ENCODE results near the gene B3GAT1. TPM values are rescaled to one million over a fixed set of nuclear protein-coding genes. Genes with fewer than 3 reads are reported as not detected.

B3GAT1 gene
- total and polyA plus RNA-seq, 2 of the 13 experiments (the other 11 are each of a cell fraction or from before 2014, with no cell fraction given), result not detected

DNA sequence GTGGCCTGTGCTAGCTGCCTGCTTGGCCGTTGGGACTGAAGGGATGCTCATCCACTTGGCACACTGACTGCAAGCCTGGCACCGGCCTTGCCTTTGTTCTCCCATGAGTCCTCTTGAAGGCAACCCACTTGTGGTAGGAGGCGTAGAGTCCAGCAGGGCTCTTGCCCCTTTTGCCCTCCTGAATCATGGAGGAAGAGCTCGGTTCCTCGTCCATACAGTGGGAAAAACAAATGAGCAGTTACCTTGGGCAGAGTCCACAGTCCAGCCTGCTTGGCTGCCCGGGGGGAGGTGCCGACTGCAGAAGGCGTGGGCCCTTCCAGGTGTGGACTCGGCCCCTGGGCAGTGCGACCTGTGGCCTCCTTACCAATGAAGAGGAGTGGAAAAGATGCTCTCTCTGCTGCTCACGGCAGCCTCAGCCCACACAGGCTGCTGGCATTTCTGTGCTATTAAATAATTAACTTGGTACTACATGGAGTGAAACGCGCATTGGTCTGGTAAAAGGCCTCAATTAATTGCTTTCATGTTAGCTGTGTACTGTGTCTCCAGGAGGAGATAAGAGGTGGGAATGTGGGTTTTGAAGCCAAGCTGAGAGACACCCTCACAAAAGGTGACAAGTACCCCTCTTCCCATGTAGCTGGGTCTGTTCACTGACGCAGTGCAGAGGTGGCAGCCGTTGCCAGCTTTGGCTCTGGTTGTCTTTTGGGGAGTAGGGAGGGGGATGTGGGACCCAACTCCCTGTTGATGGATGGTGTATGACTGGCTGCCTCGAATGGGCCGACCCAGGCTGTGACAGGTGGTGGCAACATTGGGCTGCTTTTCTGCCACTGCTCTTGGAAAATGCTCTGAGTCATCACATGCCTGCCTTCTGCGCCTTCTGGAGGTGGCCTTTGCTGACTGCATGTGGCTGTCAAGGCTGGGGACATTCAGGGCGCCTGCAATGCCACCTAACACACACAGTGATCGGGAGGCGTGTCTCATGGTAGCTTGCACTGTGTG, 26.8 kb upstream of the B3GAT1 start (continued):
- TF ChIP-seq RBFOX2 (IDR thresholded peaks at IDR 0.05; ENCODE audit: low read depth, low read length) (no peak), ZNF160 (CRISPR knock-in tag; IDR thresholded peaks at IDR 0.05) (no peak), HNF4A (CRISPR knock-in tag; IDR thresholded peaks at IDR 0.05) (peak; percentile 68), ZNF281 (CRISPR knock-in tag; IDR thresholded peaks at IDR 0.05; ENCODE audit: borderline replicate concordance) (peak; percentile 50; the same call in 1 of the 2 replicates)

GRCh38 chr11:134437821-134438220, 25.8 kb upstream of the B3GAT1 start:
- Histone ChIP-seq H3K79me2 (ENCODE audit: insufficient read depth, low read length) (no peaks in the 10 kb centered on the region), H3K27me3 (ENCODE audit: control insufficient read depth in 1 of 2, insufficient read depth in 2 of 2, low read length in 2 of 2) (peaks cover 2 to 15% of the 10 kb centered on the region in 2 experiments; a peak in 3 of 5 replicates), H3K4me3 (replicated peaks in 1 of 3; ENCODE audit: insufficient read depth in 1 of 3, low read depth in 2 of 3, low read length in 3 of 3) (no peak overlapping the region), H3K36me3 (replicated peaks in 1 of 2; ENCODE audit: control insufficient read depth in 1 of 2, insufficient read depth in 2 of 2, low read length in 2 of 2) (no peaks in the 10 kb centered on the region), H3K4me1 (ENCODE audit: insufficient read depth, low read length) (peaks cover 8% of the 10 kb centered on the region), H2AFZ (ENCODE audit: low read length) (no peak overlapping the region), H3K9me3 (ENCODE audit: low read length) (no peaks in the 10 kb centered on the region), H3K9ac (ENCODE audit: insufficient read depth, low read depth, low read length) (no peak overlapping the region), H4K20me1 (ENCODE audit: insufficient read depth, low read length) (no peaks in the 10 kb centered on the region), H3K27ac (ENCODE audit: extremely low read length, insufficient read depth, low read length) (no peak overlapping the region), H3K4me2 (ENCODE audit: low read depth, low read length) (no peak overlapping the region)
- ATAC-seq, result no peak
- FAIRE-seq, result no peak
- intact Hi-C loops (cut with micrococcal nuclease; ENCODE audit: unreplicated experiment), result no loop called here
- POLR2A ChIA-PET, result no interaction called here
- in situ Hi-C loops (cut with HindIII; ENCODE audit: extremely low pct_ligation_motif_present, low pct_unique_long_range_greater_than_20kb), result no loop called here
- TF ChIP-seq BHLHE40 (IDR thresholded peaks at IDR 0.05; ENCODE audit: low read length) (no peak), SP5 (CRISPR knock-in tag; IDR thresholded peaks at IDR 0.05; ENCODE audit: borderline replicate concordance, low read depth) (no peak)
- TF ChIP-seq, protein P1, sequence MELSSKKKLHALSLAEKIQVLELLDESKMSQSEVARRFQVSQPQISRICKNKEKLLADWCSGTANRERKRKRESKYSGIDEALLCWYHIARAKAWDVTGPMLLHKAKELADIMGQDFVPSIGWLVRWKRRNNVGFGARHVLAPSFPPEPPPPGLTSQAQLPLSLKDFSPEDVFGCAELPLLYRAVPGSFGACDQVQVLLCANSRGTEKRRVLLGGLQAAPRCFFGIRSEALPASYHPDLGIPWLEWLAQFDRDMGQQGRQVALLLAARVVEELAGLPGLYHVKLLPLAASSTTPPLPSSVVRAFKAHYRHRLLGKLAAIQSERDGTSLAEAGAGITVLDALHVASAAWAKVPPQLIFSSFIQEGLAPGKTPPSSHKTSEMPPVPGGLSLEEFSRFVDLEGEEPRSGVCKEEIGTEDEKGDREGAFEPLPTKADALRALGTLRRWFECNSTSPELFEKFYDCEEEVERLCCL (CRISPR knock-in tag; IDR thresholded peaks at IDR 0.05; ENCODE audit: borderline replicate concordance), result no peak
- CTCF ChIA-PET (ENCODE audit: low intra/inter-chr PET ratio, low total read pairs), result no interaction called here
- DNase-seq (ENCODE audit: low spot score), result no peak
- WGBS (ENCODE audit: low lambda C conversion rate), result 67% methylated on average over 9 of the region's 9 CpGs
- no TSS peak for BruUV-seq (replicated peaks)
